Measurements from ENCODE around the gene CNEP1R1. TPM values are rescaled to one million over a fixed set of nuclear protein-coding genes. Genes with fewer than 3 reads are reported as not detected.

The CNEP1R1 gene
- total RNA-seq, 1 experiment from 2014 or later: 13.8 TPM

GRCh38 chr16:50065241-50065623, 40.2 kb downstream of the CNEP1R1 start (continued):
- no peak for TF ChIP-seq ATF6 (CRISPR knock-in tag; IDR thresholded peaks at IDR 0.05)
- TF ChIP-seq CBFB (CRISPR knock-in tag; IDR thresholded peaks at IDR 0.05; ENCODE audit: low read depth): no peak
- TF ChIP-seq STAT6 (CRISPR knock-in tag; conservative IDR thresholded peaks at IDR 0.05; ENCODE audit: low read depth): no peak

GRCh38 chr16:50065624-50066481, 40.8 kb downstream of the CNEP1R1 start, which contains the start of gene HEATR3:
HEATR3 (plus strand) TSS chr16:50065970; CDS start chr16:50066132, 162 bp downstream.
- CTCF ChIA-PET: interaction anchor here (0.7 to 3.8 kb wide), 6 partner anchors 27 to 144 kb away, joined by 3 to 50 read pairs (median 10); partner anchors contain the start of gene CNEP1R1
- no peaks in the 10 kb centered on the region for H3K9me3 Mint-ChIP-seq
- ATAC-seq: peak; percentile 91
- TF ChIP-seq ATF2 (CRISPR knock-in tag; IDR thresholded peaks at IDR 0.05; ENCODE audit: borderline replicate concordance, low read depth) (no peak), ZNF425 (CRISPR knock-in tag; conservative IDR thresholded peaks at IDR 0.05) (no peak), NFATC4 (CRISPR knock-in tag; IDR thresholded peaks at IDR 0.05) (no peak), ZNF232 (CRISPR knock-in tag; IDR thresholded peaks at IDR 0.05) (no peak), MLX (CRISPR knock-in tag; IDR thresholded peaks at IDR 0.05) (no peak), FOXK1 (CRISPR knock-in tag; IDR thresholded peaks at IDR 0.05) (no peak; the same call in 1 of the 2 replicates), ZBTB21 (CRISPR knock-in tag; IDR thresholded peaks at IDR 0.05; ENCODE audit: borderline replicate concordance) (no peak; the same call in 1 of the 2 replicates), GRHL2 (CRISPR knock-in tag; IDR thresholded peaks at IDR 0.05; ENCODE audit: insufficient replicate concordance, severe bottlenecking) (no peak), ETV6 (CRISPR knock-in tag; IDR thresholded peaks at IDR 0.05) (no peak), ATF6 (CRISPR knock-in tag; IDR thresholded peaks at IDR 0.05) (no peak), NR2C2 (CRISPR knock-in tag; IDR thresholded peaks at IDR 0.05) (no peak), RORB (CRISPR knock-in tag; IDR thresholded peaks at IDR 0.05) (no peak), ZNF263 (CRISPR knock-in tag; IDR thresholded peaks at IDR 0.05; ENCODE audit: low read depth) (no peak), ZNF532 (CRISPR knock-in tag; IDR thresholded peaks at IDR 0.05; ENCODE audit: borderline replicate concordance) (no peak), TEAD1 (CRISPR knock-in tag; IDR thresholded peaks at IDR 0.05) (peak; percentile 68; the same call in 1 of the 2 replicates), SMAD3 (CRISPR knock-in tag; IDR thresholded peaks at IDR 0.05; ENCODE audit: borderline replicate concordance) (no peak)

More at GRCh38 chr16:50065624-50066481, 40.8 kb downstream of the CNEP1R1 start, which contains the start of gene HEATR3:
- no peaks in the 10 kb centered on the region; the same call in 1 of the 2 replicates for H3K27me3 Mint-ChIP-seq (ENCODE audit: low read depth)
- H3K4me1 Mint-ChIP-seq: peaks cover 17% of the 10 kb centered on the region
- H3K27ac Mint-ChIP-seq: peak within 1 kb of the TSS; percentile 58
- H3K4me3 Mint-ChIP-seq: peak within 1 kb of the TSS; percentile 78
- DNase-seq (ENCODE audit: low spot score): peak; percentile 94
- peaks cover 14% of the 10 kb centered on the region for H3K36me3 Mint-ChIP-seq
- POLR2A ChIA-PET: interaction anchor here (0.6 to 0.9 kb wide), 2 partner anchors 41 to 55 kb away, joined by 3 to 5 read pairs; partner anchors contain the start of gene CNEP1R1

All from WTC11 (cell line).